Activated T-helper 17 cell treated with anti-CD3 and anti-CD28 coated beads, Interleukin-2, amount 50 U/mL, for 72 hours (primary cell): ENCODE data around the gene SLC35A5. TPM values are rescaled to one million over a fixed set of nuclear protein-coding genes. Genes with fewer than 3 reads are reported as not detected.
A peak's percentile ranks its signal among the peaks of the same experiment; 100 is the strongest.

ENCODE experiments used
- ATAC-seq: fragments of 150-1000 bp; cut with Tn5 transposase; replicated peaks from 2 replicates; pipeline ENCODE4 v1.10.0; 2021; ENCODE audit warnings: mild to moderate bottlenecking, moderate library complexity
- H3K27ac Mint-ChIP-seq: one replicate; pipeline ENCODE4 v1.8.0; 2022; ENCODE audit warnings: mixed read lengths
- H3K27me3 Mint-ChIP-seq: one replicate; pipeline ENCODE4 v1.8.0; 2022; ENCODE audit warnings: mixed read lengths
- H3K36me3 Mint-ChIP-seq: one replicate; pipeline ENCODE4 v1.8.0; 2022; ENCODE audit warnings: low read depth, mild to moderate bottlenecking, mixed read lengths
- H3K4me1 Mint-ChIP-seq: one replicate; pipeline ENCODE4 v1.8.0; 2022; ENCODE audit warnings: mixed read lengths
- H3K4me3 Mint-ChIP-seq: one replicate; pipeline ENCODE4 v1.8.0; 2022; ENCODE audit warnings: mild to moderate bottlenecking, mixed read lengths
- H3K9me3 Mint-ChIP-seq: one replicate; pipeline ENCODE4 v1.8.0; 2022; ENCODE audit warnings: mixed read lengths
- total RNA-seq, 2 donors: library from RNA; stranded (reverse); gene quantifications; one replicate each; pipeline ENCODE4 v1.2.3, GENCODE V29; 2022

SLC35A5 gene
- total RNA-seq, 2 donors from 2014 or later = 18.1 to 19.8 TPM

DNA sequence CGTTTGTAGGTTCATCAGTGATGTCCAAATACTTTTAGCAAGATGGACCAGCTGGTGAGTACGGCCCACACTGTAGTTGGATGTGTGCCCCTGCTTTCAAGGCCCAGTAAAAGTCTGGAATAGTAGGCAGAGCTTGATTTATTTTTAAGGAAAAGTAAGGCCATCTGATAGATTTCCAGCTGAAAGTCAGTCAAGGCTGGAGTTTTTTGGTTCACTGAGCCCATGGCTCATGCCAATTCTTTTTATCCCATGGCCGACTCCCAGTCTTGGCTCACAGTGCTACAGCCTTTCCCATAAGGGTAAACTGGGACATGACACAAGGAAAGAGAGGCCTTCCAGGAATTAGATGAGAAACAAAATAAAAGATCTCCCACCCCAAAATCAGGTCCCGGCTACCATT is 65.6 kb downstream of the SLC35A5 start:
- Mint-ChIP-seq H3K27me3 (no peaks in the 10 kb centered on the region), H3K4me1 (no peaks in the 10 kb centered on the region), H3K4me3 (no peak overlapping the region), H3K9me3 (no peaks in the 10 kb centered on the region), H3K36me3 (no peaks in the 10 kb centered on the region), H3K27ac (no peak overlapping the region)
- ATAC-seq = no peak

DNA sequence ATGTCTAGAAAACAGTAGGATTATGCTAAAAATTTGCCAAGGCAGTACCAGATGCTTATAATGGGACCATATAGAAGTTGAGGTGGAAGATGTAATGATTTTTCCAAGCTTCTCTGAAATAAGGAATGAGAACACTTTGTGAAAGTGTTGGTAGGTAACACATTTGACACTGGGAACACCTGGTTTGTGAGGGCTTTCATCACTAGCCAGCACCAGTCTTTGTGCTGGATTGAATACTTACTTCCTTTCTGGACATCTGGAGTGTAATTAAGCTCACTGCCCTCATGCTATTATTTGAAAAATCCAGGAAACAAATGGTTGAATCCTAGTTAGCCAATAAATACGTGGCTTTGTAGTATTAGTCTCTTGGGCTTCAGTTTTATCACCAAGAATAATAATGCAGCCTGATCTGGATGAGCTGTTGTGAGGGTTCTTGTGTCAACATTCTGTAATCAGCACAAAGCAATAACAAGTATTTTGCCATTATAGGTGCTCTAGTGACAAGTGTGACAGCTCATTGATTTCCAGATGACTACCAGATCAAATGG is 66.1 kb downstream of the SLC35A5 start:
- Mint-ChIP-seq H3K27ac (no peak overlapping the region), H3K36me3 (no peaks in the 10 kb centered on the region), H3K4me3 (no peak overlapping the region), H3K27me3 (no peaks in the 10 kb centered on the region), H3K4me1 (no peaks in the 10 kb centered on the region), H3K9me3 (no peaks in the 10 kb centered on the region)
- ATAC-seq = no peak

DNA sequence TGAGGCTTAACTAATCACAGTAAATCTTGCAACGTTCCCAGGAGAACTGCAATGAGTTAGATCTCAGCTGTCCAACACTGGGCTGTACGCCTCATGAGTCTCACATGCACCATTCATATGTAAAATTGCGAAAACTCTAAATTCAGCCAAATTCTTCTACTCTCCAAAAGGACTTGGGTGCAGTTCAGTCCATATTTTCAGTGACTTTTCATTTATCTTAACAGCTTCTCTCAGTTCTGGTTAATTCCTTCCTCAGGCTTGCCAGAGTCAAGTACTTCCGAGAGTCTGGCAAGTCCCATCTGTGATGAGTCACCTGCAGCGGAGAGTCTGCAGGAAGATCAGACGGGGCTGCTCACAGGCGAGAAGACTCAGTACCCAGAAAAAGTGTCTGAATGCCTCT is 67.6 kb downstream of the SLC35A5 start:
- H3K4me1 Mint-ChIP-seq = no peaks in the 10 kb centered on the region
- no peaks in the 10 kb centered on the region for H3K27me3 Mint-ChIP-seq
- no peaks in the 10 kb centered on the region for H3K9me3 Mint-ChIP-seq
- peak; percentile 99 for ATAC-seq
- H3K4me3 Mint-ChIP-seq = no peak overlapping the region
- H3K27ac Mint-ChIP-seq = no peak overlapping the region
- H3K36me3 Mint-ChIP-seq = no peaks in the 10 kb centered on the region

DNA sequence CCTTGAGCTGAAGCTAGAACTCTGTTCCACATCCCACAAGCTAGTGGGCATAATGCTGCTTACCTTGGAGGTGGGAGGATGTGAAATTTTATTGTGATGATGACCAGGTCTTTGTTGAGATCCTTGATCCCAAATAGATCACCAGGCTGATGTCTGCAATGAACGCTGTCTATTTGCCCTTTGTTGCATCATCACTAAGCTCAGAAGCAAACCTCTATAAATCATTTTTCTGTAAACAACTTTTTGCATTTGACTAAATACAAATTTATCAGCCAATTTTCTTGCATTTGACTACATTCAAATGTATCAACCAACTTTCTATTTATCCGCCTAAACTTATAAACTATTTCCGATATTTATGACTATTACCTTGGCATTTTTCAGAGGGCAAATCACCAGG is 69.4 kb downstream of the SLC35A5 start:
- H3K27me3 Mint-ChIP-seq = no peaks in the 10 kb centered on the region
- H3K36me3 Mint-ChIP-seq = no peaks in the 10 kb centered on the region
- no peak overlapping the region for H3K27ac Mint-ChIP-seq
- no peak overlapping the region for H3K4me3 Mint-ChIP-seq
- no peak for ATAC-seq
- H3K9me3 Mint-ChIP-seq = no peaks in the 10 kb centered on the region
- peaks cover 5% of the 10 kb centered on the region for H3K4me1 Mint-ChIP-seq

DNA sequence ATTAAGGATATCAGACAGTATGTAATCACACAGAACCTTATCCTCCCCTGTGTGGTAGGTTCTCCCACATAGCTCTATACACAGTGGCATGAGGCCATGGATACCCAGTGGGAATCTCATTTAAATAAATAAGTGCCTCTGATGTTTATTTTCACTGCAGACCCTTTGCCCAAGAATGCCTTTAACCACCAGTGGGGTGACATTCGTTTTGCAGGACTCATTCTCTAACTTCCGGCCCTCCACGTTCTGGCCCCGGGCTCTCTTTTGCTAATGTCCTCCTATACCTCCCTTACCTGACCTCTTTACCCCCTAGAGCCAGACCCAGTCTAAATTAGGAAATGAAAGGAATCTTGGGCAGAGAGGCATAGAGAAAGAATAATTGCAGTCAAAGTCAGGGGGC is 70.8 kb downstream of the SLC35A5 start:
- Mint-ChIP-seq H3K9me3 (no peaks in the 10 kb centered on the region), H3K27me3 (no peaks in the 10 kb centered on the region), H3K27ac (no peak overlapping the region), H3K4me1 (peaks cover 5% of the 10 kb centered on the region), H3K36me3 (no peaks in the 10 kb centered on the region), H3K4me3 (no peak overlapping the region)
- ATAC-seq = no peak

DNA sequence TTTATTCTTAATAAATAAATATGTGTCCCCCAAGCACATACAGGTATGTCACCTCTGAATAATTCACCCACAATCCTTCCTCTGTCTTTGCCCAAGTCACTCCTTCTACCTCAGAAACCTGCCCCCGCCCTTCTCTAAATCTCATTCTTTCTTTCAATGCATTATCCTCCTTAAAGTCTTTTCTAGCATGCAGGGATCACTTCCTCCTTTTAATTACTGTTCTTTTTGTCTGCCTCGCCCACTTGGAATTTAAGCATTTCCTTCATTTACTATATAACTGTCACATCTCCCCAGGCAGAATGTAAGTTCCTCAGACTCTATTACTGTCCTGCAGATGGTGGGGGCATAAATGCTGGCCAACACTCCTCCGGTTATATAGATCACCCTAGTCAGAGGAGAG is 71.3 kb downstream of the SLC35A5 start:
- Mint-ChIP-seq H3K27me3 (no peaks in the 10 kb centered on the region), H3K36me3 (no peaks in the 10 kb centered on the region), H3K27ac (no peak overlapping the region), H3K9me3 (no peaks in the 10 kb centered on the region), H3K4me1 (peaks cover 5% of the 10 kb centered on the region), H3K4me3 (no peak overlapping the region)
- ATAC-seq = no peak

DNA sequence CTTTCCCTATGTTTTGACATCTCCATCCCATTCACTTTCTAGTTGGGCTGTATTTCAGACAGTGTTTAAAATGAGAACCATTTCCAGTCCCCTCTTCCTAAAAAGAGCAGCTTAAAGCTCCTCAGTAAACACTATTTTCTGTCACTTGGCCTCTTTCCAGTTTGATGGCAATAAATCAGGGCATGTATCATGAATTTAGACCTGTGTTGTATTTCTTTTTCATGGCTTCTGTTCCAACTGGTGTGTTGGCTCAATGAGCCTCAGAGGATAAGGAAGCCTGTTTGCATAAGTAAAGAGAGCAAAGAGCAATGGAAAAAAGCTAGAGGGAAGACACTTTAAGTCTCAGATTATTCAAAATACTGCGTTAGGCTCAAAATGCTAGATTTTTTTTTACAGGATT is 71.9 kb downstream of the SLC35A5 start:
- no peak for ATAC-seq
- Mint-ChIP-seq H3K9me3 (no peaks in the 10 kb centered on the region), H3K4me1 (peaks cover 5% of the 10 kb centered on the region), H3K27ac (no peak overlapping the region), H3K27me3 (no peaks in the 10 kb centered on the region), H3K4me3 (no peak overlapping the region), H3K36me3 (no peaks in the 10 kb centered on the region)

DNA sequence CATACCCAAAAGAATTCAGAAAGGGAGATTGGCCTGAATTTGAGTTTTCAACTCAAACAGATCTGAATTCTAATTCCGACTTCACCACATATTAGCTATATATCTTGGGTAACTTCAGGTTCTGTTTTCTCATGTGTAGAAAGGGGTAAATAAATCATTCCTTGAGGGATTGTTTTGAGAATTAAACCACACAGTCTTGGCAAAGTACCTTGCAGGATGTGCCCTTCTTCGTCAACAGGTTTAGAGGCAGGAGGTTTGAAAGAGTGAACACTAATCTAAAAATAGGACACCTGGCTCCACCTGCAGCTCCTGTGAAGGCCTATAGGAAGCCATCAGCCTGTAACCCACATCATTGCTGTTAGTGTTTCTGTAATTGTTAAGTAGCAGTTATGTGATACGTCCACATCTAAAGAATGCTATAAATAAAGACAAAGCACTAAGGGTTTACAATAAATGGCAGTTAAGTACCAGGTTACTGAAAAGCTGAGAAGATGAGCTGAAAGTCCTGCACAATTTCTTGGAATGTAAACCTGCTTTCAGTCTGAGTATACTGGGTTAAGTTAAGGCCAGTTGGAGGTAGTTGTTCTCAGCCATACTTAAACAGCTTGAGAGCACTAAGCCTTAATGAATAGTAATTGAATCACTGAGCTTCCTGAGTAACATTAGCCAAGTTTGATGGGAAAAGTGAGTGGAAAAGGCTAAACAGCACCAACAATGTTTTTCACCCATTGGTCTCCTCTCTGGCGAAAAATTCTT is 73.1 kb downstream of the SLC35A5 start:
- H3K27ac Mint-ChIP-seq = no peak overlapping the region
- H3K36me3 Mint-ChIP-seq = no peaks in the 10 kb centered on the region
- peak; percentile 69 for ATAC-seq
- no peaks in the 10 kb centered on the region for H3K9me3 Mint-ChIP-seq
- peak overlapping the region; percentile 35 for H3K4me3 Mint-ChIP-seq
- H3K27me3 Mint-ChIP-seq = no peaks in the 10 kb centered on the region
- peaks cover 5% of the 10 kb centered on the region for H3K4me1 Mint-ChIP-seq

Other genes with a start within 250 kb of the SLC35A5 start
- 10 to 100 TPM in 1 of 2 donors, 1 to 10 TPM in 1; 5.1 to 26.8 TPM for gene CD200, start 228.9 kb upstream of the SLC35A5 start, total RNA-seq
- 10 to 100 TPM; 10.4 to 14.2 TPM for gene BTLA, start 62.6 kb upstream of the SLC35A5 start, total RNA-seq
- 10 to 100 TPM; 34.6 to 65.3 TPM for gene ATG3, start 83 bp upstream of the SLC35A5 start, total RNA-seq
- not detected for gene CCDC80, start 79.1 kb downstream of the SLC35A5 start, total RNA-seq